ENCODE results near the gene DGCR2.
"Not testable (repeated sequence)": the region's sequence is repeated elsewhere in the genome, so short reads cannot be mapped to it uniquely, and the experiment has no call there.

DGCR2 gene

GRCh38 chr22:19057999-19058491, 64.2 kb downstream of the DGCR2 start:
- DNase-seq: no peak

DNA sequence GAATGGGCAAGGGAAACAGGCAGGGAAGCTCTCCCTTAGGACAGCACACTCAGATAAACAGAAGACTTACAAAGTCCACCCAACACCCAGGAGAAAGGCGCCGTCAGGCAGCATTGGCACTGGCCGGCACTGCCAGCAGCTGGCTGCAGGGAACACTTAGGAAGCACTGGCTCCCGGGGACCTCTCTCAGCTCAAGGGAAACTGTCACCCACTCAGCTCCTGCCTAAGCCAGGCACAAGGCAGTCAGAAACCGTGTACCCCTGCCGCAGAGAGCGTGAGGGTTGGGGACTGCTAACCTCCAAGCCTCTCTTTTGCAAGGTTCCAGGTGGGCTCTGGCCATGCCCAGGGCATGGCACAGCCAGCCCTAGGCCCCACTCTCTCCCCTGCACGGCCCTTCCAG, 64.7 kb downstream of the DGCR2 start:
- DNase-seq: no peak

- DNase-seq: no peak
Observed at GRCh38 chr22:19056951-19057401, 65.2 kb downstream of the DGCR2 start.

DNA sequence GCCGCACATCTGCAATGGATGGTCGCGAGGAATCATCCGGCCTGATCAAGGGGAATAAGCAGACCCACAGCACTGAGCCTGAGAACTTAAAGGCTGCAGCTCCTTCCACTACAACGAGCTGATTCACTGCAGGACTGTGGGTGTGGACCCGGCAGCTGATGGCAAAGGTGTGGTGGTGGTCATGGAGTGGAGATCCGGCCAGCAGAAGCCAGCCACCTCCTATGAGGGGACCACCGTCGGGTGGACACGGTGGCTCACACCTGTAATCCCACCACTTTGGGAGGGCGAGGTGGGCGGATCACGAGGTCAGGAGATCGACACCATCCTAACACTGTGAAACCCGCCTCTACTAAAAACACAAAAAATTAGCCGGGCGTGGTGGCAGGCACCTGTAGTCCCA, 66.4 kb downstream of the DGCR2 start:
- DNase-seq: no peak

GRCh38 chr22:19052941-19053541, 69.2 kb downstream of the DGCR2 start:
- no peak for DNase-seq

- DNase-seq: no peak
Observed at GRCh38 chr22:19051381-19052072, 70.7 kb downstream of the DGCR2 start.

GRCh38 chr22:19050847-19051246, 71.4 kb downstream of the DGCR2 start:
- DNase-seq: not testable (repeated sequence)

DNA sequence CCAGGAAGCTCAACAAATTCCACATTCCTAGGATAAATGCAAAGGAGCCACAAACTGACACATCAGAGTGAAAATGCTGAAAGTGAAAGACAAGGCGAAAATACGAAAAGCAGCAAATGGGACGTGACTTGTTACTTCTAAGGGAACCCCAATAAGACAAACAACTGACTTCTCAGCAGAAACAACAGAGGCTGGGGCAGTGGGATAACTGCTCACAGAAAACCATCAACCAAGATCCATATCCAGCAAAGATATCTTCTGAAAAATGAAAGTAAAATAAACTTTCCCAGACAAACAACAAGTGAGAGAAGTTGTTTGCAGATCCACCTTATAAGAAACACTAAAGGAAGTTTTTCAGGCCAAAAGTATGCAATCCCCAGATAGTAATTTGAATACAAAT, 72.1 kb downstream of the DGCR2 start:
- no peak for DNase-seq

GRCh38 chr22:19048531-19048930, 73.7 kb downstream of the DGCR2 start:
- DNase-seq: no peak

DNA sequence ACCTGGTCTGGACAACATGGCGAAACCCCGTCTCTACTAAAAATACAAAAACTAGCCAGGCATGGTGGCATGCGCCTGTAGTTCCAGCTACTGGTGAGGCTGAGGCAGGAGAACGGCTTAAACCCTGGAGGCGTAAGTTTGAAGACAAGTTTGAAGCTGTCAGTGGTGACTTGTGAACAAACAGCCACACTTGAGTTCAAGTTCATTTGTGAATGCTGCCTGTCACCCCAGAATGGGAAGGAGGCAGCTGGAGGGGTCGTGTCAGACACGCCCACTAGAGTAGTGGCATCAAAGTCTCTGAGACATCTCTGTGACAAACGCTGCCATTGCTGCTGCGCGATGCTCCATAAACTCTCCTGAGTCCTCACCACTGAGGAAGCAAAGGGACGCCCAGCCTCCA, 74.2 kb downstream of the DGCR2 start:
- DNase-seq: no peak

DNA sequence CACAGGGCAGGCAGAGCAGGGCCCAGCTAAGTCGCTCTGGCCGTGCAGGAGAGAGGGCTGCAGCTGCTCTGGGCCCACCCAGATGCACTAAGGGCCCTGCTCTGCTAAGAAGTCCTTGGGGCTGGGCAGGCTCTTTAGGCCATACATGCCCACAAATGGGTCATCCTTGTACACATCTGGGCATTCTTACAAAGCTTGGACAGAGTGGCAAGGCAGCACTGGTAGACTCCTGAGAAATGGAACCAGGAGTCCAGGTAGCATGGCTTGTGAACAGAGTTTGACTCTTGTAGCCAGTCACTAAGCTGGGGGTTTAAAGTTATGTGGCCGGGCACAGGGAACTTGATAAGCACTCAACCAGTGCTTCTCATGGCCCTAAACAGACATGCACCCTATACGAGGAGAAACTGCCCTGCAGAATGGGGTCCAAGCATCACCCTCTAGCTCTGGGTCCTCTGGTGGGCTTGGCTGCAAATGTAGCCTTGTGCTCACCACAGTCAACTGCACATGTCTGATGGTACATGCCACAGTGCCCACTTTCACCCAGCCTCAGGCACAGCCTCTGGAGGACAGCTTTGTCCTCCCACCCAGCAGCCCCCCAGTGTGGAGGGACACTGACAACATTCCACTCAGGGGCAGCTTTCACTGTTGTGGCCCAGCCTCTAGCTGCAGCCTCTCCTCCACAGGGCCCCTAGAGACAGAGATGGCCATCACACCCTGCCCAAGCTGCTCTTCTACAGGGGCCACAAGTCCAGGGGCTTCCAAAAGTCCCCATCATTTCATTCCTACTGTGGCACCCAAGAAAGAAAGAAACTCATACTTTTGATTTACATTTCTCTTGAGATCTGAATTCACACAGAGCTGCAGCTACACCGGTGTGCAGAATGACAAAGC, 75.2 kb downstream of the DGCR2 start:
- no peak for DNase-seq

DNA sequence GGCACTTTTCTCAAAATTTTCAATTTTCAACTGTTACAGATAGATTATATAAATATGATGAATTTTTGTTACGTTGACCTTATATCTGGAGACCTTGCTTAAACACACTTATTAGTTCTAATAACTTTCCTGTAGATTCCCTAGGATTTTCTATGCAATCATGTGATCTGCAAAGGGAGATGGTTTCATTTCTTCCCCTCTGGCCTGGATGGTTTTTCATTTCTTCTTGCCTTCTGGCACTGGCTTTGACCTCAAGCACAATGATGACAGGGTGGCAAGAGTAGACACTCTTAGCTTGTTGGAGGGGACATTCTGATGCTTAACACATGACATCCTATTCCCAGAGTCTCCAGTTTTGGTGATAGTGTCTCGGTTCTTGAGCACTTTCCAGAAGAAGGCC, 75.9 kb downstream of the DGCR2 start:
- DNase-seq: no peak

- DNase-seq: no peak
Observed at GRCh38 chr22:19045094-19045493, 77.1 kb downstream of the DGCR2 start.

DNA sequence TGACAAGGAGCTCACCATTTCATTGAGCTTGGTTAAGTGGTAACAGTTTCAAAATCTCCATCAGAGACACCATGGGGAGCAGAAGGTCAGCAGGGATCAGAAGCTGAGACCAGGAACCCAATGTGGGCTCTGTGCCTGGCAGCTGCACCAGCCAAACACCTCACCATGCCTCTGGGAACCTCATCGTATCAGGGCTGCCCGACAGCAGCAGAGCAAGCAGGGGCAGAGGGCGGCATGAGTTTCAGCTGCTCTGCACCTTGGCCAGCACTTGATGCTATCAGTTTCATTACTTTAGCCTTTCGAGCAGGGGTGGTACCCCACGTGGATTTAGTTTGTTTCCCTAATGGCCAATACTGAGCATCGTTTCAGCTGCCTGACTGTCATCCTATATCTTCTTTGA, 77.8 kb downstream of the DGCR2 start:
- no peak for DNase-seq

DNA sequence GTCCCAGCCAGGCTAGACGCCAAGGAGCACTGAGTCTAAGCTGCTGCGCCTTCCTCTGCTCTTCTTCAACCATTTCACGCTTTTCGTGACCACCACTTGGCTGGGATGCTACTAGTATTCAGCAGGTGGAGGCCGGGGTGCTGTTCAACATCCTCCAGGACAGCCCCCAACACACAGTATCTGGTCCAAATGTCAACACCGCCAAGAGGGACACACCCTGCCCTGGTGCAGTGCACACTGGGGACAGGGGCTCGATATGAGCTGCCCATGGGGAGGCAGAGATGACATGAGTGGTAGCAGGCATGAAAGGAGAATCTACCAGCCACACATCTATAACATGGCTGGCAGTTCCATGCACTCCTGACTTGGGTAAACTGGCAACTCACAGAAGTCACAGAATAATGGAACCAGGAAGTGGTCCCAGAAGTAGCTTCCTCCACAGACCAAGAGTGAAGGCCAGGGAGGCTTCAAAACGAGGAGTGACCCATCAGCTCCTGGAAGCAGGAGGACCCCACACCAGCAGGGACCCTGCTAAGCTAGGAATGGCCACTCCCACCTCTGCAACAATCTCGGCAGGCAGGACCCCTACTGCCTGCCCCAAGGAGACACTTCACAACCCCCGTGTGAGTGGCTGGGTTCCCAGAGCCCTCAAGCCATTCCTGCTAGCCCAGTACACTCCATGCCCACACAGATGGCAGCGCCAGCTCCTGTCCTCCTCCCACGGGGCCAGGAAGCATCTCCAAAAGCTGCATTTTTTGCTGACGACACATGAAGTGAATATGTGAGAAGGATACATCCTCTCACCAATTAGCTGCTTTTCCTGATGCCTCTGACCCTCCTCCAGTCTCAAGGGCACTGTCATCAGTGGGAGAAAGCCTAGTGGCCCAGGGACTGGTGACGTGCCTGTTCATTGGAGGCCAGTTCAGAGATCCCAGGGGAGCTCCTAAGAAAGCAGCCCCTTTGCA, 78.8 kb downstream of the DGCR2 start:
- no peak for DNase-seq

DNA sequence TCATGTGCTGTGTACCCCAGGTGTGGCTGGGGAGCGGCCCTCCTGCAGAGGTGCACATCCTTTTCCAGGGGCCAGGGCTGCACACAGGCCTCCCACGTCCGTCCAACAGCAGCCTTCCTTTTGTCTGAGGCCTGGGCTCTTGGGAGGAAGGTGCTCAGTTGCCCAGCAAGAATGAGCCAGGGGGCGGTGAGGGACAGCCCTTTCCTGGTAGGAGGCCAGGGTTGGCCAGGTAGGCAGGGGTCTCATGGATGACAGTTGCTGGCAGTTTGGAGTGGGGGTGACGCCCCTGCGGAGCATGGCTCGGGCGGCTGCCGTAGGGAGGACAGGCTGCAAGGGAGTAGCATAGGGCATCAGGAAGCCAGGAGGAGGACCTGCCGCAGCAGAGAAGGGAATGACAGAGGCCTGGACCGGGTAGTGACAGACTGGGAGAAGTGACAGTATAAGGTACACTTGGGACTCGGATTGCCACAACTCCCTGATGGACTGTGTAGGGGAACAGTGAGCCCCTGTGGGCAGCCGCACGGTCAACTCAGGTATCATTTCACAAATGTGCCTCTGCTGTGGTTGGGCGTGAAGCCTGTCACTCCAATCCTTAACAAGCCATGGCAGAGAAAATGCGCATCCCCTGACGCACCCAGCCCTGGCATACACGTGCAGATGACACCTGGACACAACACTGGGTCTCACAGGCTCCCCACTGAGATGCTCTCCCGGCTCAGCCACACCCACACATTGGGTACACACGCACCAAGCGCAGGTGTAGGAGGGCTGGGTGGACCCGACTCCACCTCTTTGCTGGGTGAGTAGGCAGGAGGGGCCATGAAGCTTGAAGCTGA, 79.7 kb downstream of the DGCR2 start:
- no peak for DNase-seq

GRCh38 chr22:19041704-19042074, 80.5 kb downstream of the DGCR2 start:
- DNase-seq: no peak

DNA sequence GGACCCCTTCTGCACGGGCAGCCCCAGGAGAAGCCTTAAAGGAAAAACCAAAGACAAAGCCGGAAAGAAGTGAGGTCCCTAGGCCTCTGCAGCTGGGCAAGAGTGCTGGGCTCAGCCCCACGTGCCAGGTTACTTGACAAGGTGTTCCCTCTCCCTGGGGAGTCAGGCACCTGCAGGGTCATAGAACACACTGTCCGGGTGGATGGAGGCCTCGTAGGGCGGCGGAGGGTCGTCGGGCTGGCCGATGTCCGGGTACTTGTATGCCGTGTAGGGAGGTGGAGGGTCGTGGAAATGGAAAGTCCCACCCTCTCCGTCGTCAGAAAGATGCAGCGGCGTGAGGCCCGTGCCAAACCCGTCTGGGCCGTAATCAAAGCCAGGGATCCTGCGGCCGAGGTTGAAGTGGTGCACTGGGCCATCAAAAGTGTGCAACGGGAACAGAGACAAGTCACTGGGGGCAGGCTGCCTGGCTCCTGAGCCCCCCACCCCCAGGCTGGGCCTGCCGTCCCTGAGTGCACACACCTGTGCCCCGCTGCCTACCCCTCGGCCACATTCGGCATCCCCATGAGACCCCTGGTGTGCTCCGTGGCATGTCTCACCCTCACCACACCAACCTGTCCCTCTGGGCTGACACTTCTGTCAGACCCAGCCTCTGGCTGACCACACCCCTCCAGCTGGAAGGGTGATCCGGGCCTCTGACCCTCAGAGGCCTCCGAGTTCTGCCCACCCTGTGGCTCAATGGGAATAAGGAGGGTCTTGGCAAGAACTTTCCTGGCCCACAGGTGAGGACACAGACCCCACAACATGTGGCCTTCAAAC, 81.1 kb downstream of the DGCR2 start:
- DNase-seq: no peak

GRCh38 chr22:19040391-19040861, 81.8 kb downstream of the DGCR2 start:
- no peak for DNase-seq

- no peak for DNase-seq
Observed at GRCh38 chr22:19039796-19040280, 82.4 kb downstream of the DGCR2 start.

Data from suppressor macrophage treated with lipopolysaccharide for 4 hours (primary cell).